SK-N-SH treated with all-trans-retinoic acid at 6 μM for 48 hours (cell line): ENCODE measurements around the gene SNCG.

ENCODE experiments used
- ATAC-seq: fragments of 200-7000 bp; cut with Tn5 transposase; 3 replicates; pipeline ENCODE4 v1.9.1; 2020; ENCODE audit warnings: mild to moderate bottlenecking, moderate library complexity
- ARNTL ChIP-seq: fragments of 450-650 bp; formaldehyde crosslinking; IDR thresholded peaks from 2 replicates; pipeline ENCODE4 v1.5.0; 2020; ENCODE audit warnings: low read depth, mild to moderate bottlenecking, moderate library complexity, borderline replicate concordance
- BACH2 ChIP-seq: fragments of 250-450 bp; sonication (Bioruptor Pico); IDR thresholded peaks from 2 replicates; pipeline ENCODE4 v1.9.0; 2021; ENCODE audit warnings: mild to moderate bottlenecking, borderline replicate concordance
- CSDC2 ChIP-seq: fragments of 250-450 bp; sonication (Bioruptor Pico); IDR thresholded peaks from 2 replicates; pipeline ENCODE4 v1.5.0; 2020; ENCODE audit warnings: mild to moderate bottlenecking, moderate library complexity
- ESRRG ChIP-seq: fragments of 250-450 bp; sonication (Bioruptor Pico); IDR thresholded peaks from 2 replicates; pipeline ENCODE4 v1.6.1; 2021; ENCODE audit warnings: mild to moderate bottlenecking
- GLIS3 ChIP-seq: fragments of 250-450 bp; sonication (Bioruptor Pico); IDR thresholded peaks from 2 replicates; pipeline ENCODE4 v1.5.0; 2020; ENCODE audit warnings: mild to moderate bottlenecking, moderate library complexity
- OSR1 ChIP-seq: fragments of 250-450 bp; sonication (Bioruptor Pico); IDR thresholded peaks from 2 replicates; pipeline ENCODE4 v1.8.0; 2022; ENCODE audit warnings: moderate library complexity, mild to moderate bottlenecking, inconsistent platforms
- PPARA ChIP-seq: fragments of 250-450 bp; sonication (Bioruptor Pico); IDR thresholded peaks from 2 replicates; pipeline ENCODE4 v1.5.0; 2020; ENCODE audit warnings: mild to moderate bottlenecking, borderline replicate concordance
- TCF4 ChIP-seq: fragments of 250-450 bp; sonication (Bioruptor Pico); IDR thresholded peaks from 2 replicates; pipeline ENCODE4 v1.8.0; 2021; ENCODE audit warnings: mild to moderate bottlenecking, moderate library complexity, borderline replicate concordance
- TOX ChIP-seq: fragments of 250-450 bp; sonication (Bioruptor Pico); IDR thresholded peaks from 2 replicates; pipeline ENCODE4 v1.8.0; 2021; ENCODE audit warnings: mild to moderate bottlenecking, moderate library complexity, borderline replicate concordance
- ZC3H10 ChIP-seq: fragments of 250-450 bp; sonication (Bioruptor Pico); IDR thresholded peaks from 2 replicates; pipeline ENCODE4 v1.5.1; 2021; ENCODE audit warnings: mild to moderate bottlenecking, moderate library complexity
- ZFP3 ChIP-seq: fragments of 250-450 bp; sonication (Bioruptor Pico); IDR thresholded peaks from 2 replicates; pipeline ENCODE4 v1.5.0; 2020; ENCODE audit warnings: mild to moderate bottlenecking, moderate library complexity
- ZFP30 ChIP-seq: fragments of 450-650 bp; formaldehyde crosslinking; IDR thresholded peaks from 2 replicates; pipeline ENCODE4 v1.5.0; 2022; ENCODE audit warnings: mild to moderate bottlenecking, moderate library complexity
- ZNF565 ChIP-seq: fragments of 450-650 bp; formaldehyde crosslinking; conservative IDR thresholded peaks from 2 replicates; pipeline ENCODE4 v1.5.0; 2020; ENCODE audit warnings: low read depth, mild to moderate bottlenecking, moderate library complexity
- ZNF70 ChIP-seq: fragments of 450-650 bp; formaldehyde crosslinking; IDR thresholded peaks from 2 replicates; pipeline ENCODE4 v1.5.0; 2020; ENCODE audit warnings: mild to moderate bottlenecking, moderate library complexity
- ZNF8 ChIP-seq: fragments of 450-650 bp; formaldehyde crosslinking; IDR thresholded peaks from 2 replicates; pipeline ENCODE4 v1.5.0; 2020; ENCODE audit warnings: mild to moderate bottlenecking, moderate library complexity
- TF ChIP-seq, protein P1 (sequence below): fragments of 250-450 bp; sonication (Bioruptor Pico); IDR thresholded peaks from 2 replicates; pipeline ENCODE4 v1.5.1; 2021; ENCODE audit warnings: mild to moderate bottlenecking, moderate library complexity
- TF ChIP-seq, protein P2 (sequence below): fragments of 250-450 bp; sonication (Bioruptor Pico); IDR thresholded peaks from 2 replicates; pipeline ENCODE4 v1.8.0; 2021; ENCODE audit warnings: low read depth, mild to moderate bottlenecking, moderate library complexity, borderline replicate concordance
- TF ChIP-seq, protein P3 (sequence below): fragments of 250-450 bp; sonication (Bioruptor Pico); IDR thresholded peaks from 2 replicates; pipeline ENCODE4 v1.8.0; 2020; ENCODE audit warnings: mild to moderate bottlenecking, moderate library complexity, borderline replicate concordance
- TF ChIP-seq, protein P4 (sequence below): fragments of 250-450 bp; sonication (Bioruptor Pico); IDR thresholded peaks from 2 replicates; pipeline ENCODE4 v1.5.1; 2020; ENCODE audit warnings: low read depth, mild to moderate bottlenecking, moderate library complexity
- TF ChIP-seq, protein P5 (sequence below): fragments of 250-450 bp; sonication (Bioruptor Pico); IDR thresholded peaks from 2 replicates; pipeline ENCODE4 v1.5.0; 2020; ENCODE audit warnings: mild to moderate bottlenecking, moderate library complexity

The SNCG gene

DNA sequence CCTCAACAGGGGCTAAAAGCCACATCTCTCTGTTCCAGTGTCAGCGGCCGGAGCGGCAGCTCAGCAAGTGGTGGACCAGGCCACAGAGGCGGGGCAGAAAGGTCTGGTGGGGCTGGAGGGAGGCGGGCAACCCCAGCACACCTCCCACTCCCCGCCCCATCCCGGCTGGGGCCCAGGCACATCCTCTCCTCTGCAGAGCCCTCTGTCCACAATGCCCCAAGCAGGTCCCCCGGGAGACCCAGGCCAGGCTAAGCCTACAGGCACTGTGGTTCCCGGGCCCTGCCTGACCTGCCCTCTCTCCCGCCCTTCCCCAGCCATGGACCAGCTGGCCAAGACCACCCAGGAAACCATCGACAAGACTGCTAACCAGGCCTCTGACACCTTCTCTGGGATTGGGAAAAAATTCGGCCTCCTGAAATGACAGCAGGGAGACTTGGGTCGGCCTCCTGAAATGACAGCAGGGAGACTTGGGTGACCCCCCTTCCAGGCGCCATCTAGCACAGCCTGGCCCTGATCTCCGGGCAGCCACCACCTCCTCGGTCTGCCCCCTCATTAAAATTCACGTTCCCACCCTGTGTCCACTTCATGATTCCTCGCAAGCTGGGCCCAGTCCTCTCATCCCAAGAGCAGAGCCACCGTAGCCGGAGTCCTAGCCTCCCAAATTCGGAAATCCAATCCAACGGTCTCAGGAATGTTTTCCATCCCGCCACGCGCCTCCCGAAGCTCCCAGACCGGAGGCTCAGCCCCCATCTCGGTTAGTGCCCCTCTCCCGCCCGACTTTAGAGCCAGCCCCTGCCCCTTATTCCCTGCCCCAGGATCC lies 12.0 kb downstream of the SNCG start:
- TF ChIP-seq ZC3H10 (CRISPR knock-in tag) (no peak), GLIS3 (CRISPR knock-in tag) (no peak), ESRRG (CRISPR knock-in tag) (no peak), ZNF8 (CRISPR knock-in tag) (no peak), BACH2 (no peak), ZFP30 (CRISPR knock-in tag) (no peak), OSR1 (CRISPR knock-in tag) (no peak), TCF4 (CRISPR knock-in tag) (no peak), ZNF565 (no peak), TOX (CRISPR knock-in tag) (no peak), ARNTL (no peak), CSDC2 (no peak), ZNF70 (CRISPR knock-in tag) (no peak)
- TF ChIP-seq, protein P1, sequence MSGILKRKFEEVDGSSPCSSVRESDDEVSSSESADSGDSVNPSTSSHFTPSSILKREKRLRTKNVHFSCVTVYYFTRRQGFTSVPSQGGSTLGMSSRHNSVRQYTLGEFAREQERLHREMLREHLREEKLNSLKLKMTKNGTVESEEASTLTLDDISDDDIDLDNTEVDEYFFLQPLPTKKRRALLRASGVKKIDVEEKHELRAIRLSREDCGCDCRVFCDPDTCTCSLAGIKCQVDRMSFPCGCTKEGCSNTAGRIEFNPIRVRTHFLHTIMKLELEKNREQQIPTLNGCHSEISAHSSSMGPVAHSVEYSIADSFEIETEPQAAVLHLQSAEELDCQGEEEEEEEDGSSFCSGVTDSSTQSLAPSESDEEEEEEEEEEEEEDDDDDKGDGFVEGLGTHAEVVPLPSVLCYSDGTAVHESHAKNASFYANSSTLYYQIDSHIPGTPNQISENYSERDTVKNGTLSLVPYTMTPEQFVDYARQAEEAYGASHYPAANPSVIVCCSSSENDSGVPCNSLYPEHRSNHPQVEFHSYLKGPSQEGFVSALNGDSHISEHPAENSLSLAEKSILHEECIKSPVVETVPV = no peak
- TF ChIP-seq, protein P2, sequence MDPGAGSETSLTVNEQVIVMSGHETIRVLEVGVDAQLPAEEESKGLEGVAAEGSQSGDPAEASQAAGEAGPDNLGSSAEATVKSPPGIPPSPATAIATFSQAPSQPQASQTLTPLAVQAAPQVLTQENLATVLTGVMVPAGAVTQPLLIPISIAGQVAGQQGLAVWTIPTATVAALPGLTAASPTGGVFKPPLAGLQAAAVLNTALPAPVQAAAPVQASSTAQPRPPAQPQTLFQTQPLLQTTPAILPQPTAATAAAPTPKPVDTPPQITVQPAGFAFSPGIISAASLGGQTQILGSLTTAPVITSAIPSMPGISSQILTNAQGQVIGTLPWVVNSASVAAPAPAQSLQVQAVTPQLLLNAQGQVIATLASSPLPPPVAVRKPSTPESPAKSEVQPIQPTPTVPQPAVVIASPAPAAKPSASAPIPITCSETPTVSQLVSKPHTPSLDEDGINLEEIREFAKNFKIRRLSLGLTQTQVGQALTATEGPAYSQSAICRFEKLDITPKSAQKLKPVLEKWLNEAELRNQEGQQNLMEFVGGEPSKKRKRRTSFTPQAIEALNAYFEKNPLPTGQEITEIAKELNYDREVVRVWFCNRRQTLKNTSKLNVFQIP (CRISPR knock-in tag) = no peak
- TF ChIP-seq, protein P3, sequence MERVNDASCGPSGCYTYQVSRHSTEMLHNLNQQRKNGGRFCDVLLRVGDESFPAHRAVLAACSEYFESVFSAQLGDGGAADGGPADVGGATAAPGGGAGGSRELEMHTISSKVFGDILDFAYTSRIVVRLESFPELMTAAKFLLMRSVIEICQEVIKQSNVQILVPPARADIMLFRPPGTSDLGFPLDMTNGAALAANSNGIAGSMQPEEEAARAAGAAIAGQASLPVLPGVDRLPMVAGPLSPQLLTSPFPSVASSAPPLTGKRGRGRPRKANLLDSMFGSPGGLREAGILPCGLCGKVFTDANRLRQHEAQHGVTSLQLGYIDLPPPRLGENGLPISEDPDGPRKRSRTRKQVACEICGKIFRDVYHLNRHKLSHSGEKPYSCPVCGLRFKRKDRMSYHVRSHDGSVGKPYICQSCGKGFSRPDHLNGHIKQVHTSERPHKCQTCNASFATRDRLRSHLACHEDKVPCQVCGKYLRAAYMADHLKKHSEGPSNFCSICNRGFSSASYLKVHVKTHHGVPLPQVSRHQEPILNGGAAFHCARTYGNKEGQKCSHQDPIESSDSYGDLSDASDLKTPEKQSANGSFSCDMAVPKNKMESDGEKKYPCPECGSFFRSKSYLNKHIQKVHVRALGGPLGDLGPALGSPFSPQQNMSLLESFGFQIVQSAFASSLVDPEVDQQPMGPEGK (CRISPR knock-in tag) = no peak
- ATAC-seq = no peak

DNA sequence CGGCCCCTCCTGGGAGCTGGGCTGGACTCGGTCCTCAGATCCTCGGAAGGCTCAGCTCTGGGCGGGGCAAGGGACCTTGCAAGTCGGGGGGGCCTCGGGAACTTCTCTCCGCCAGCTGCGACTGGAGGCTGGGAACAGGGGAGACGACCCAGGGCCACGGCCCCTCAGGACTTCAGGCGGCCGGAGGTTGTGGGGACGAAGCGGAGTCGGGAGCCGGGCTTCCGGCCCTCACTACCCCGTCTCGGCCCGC lies 12.5 kb downstream of the SNCG start:
- ATAC-seq = no peak
- TF ChIP-seq, protein P2 (CRISPR knock-in tag) = no peak
- TF ChIP-seq TCF4 (CRISPR knock-in tag) = no peak
- TF ChIP-seq GLIS3 (CRISPR knock-in tag) = no peak
- no peak for TF ChIP-seq ZC3H10 (CRISPR knock-in tag)
- TF ChIP-seq, protein P4, sequence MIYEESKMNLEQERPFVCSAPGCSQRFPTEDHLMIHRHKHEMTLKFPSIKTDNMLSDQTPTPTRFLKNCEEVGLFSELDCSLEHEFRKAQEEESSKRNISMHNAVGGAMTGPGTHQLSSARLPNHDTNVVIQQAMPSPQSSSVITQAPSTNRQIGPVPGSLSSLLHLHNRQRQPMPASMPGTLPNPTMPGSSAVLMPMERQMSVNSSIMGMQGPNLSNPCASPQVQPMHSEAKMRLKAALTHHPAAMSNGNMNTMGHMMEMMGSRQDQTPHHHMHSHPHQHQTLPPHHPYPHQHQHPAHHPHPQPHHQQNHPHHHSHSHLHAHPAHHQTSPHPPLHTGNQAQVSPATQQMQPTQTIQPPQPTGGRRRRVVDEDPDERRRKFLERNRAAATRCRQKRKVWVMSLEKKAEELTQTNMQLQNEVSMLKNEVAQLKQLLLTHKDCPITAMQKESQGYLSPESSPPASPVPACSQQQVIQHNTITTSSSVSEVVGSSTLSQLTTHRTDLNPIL (CRISPR knock-in tag) = no peak
- TF ChIP-seq CSDC2 = no peak
- no peak for TF ChIP-seq ZNF565
- TF ChIP-seq ARNTL = no peak
- TF ChIP-seq, protein P5, sequence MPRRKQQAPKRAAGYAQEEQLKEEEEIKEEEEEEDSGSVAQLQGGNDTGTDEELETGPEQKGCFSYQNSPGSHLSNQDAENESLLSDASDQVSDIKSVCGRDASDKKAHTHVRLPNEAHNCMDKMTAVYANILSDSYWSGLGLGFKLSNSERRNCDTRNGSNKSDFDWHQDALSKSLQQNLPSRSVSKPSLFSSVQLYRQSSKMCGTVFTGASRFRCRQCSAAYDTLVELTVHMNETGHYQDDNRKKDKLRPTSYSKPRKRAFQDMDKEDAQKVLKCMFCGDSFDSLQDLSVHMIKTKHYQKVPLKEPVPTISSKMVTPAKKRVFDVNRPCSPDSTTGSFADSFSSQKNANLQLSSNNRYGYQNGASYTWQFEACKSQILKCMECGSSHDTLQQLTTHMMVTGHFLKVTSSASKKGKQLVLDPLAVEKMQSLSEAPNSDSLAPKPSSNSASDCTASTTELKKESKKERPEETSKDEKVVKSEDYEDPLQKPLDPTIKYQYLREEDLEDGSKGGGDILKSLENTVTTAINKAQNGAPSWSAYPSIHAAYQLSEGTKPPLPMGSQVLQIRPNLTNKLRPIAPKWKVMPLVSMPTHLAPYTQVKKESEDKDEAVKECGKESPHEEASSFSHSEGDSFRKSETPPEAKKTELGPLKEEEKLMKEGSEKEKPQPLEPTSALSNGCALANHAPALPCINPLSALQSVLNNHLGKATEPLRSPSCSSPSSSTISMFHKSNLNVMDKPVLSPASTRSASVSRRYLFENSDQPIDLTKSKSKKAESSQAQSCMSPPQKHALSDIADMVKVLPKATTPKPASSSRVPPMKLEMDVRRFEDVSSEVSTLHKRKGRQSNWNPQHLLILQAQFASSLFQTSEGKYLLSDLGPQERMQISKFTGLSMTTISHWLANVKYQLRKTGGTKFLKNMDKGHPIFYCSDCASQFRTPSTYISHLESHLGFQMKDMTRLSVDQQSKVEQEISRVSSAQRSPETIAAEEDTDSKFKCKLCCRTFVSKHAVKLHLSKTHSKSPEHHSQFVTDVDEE (CRISPR knock-in tag) = no peak
- TF ChIP-seq ZFP3 = no peak
- no peak for TF ChIP-seq PPARA (CRISPR knock-in tag)
